Keratinocyte (primary cell): Measurements from ENCODE around the gene ACSF3. TPM values are rescaled to one million over a fixed set of nuclear protein-coding genes. Genes with fewer than 3 reads are reported as not detected.

Experiments used
- DNase-seq: peaks from one replicate; pipeline ENCODE4 v3.0.0-alpha.2; 2011; ENCODE audit warnings: low read depth, missing footprints, low spot score
- FAIRE-seq: peaks from 2 replicates; lab custom pipeline; 2011; peaks lifted over from hg19 to GRCh38; lab: Jason Lieb, UNC
- H2AFZ ChIP-seq: 2 replicates; pipeline ENCODE4 v1.6.0; 2012; ENCODE audit warnings: low read length, control low read depth, inconsistent platforms; ENCODE audit not compliant: control insufficient read depth
- H3K27ac ChIP-seq: 2 replicates; pipeline ENCODE4 v1.5.1; 2011; ENCODE audit warnings: low read length; ENCODE audit not compliant: control insufficient read depth, insufficient read depth
- H3K27me3 ChIP-seq: 3 replicates; pipeline ENCODE4 v1.6.0; 2011; ENCODE audit warnings: low read length; ENCODE audit not compliant: control insufficient read depth, insufficient read depth; ENCODE audit errors: extremely low read depth
- H3K36me3 ChIP-seq, 2 experiments: 2 replicates in 1 of 2; 3 replicates in 1 of 2; pipeline ENCODE4 v1.5.1; 2011; ENCODE audit warnings: low read length in 2 of 2, mild to moderate bottlenecking in 1 of 2; ENCODE audit not compliant: control insufficient read depth in 2 of 2, insufficient read depth in 2 of 2; ENCODE audit errors: extremely low read depth in 1 of 2
- H3K4me1 ChIP-seq: 3 replicates; pipeline ENCODE4 v1.5.1; 2011; ENCODE audit warnings: low read length; ENCODE audit not compliant: control insufficient read depth, insufficient read depth; ENCODE audit errors: extremely low read depth
- H3K4me2 ChIP-seq: 3 replicates; pipeline ENCODE4 v1.6.0; 2011; ENCODE audit warnings: low read depth, low read length; ENCODE audit not compliant: control insufficient read depth, insufficient read depth; ENCODE audit errors: extremely low read depth
- H3K4me3 ChIP-seq, 3 experiments: fragments of 200-600 bp in 1 of 3; sonication (generic) in 1 of 3; 2 replicates in 2 of 3; 3 replicates in 1 of 3; pipeline ENCODE4 v1.5.1; 2011 to 2016; ENCODE audit warnings: low read length in 3 of 3, mild to moderate bottlenecking in 3 of 3, control low read depth in 2 of 3, inconsistent platforms in 1 of 3, low read depth in 1 of 3, mixed read lengths in 1 of 3, mixed run types in 1 of 3, moderate library complexity in 1 of 3; ENCODE audit not compliant: control insufficient read depth in 2 of 3, insufficient read depth in 2 of 3; ENCODE audit errors: extremely low read depth in 1 of 3
- H3K79me2 ChIP-seq: 2 replicates; pipeline ENCODE4 v1.6.0; 2012; ENCODE audit warnings: low read length; ENCODE audit not compliant: control insufficient read depth, insufficient read depth
- H3K9ac ChIP-seq: 3 replicates; pipeline ENCODE4 v1.6.0; 2011; ENCODE audit warnings: low read length; ENCODE audit not compliant: control insufficient read depth, insufficient read depth; ENCODE audit errors: extremely low read depth
- H3K9me1 ChIP-seq: 3 replicates; pipeline ENCODE4 v1.6.0; 2011; ENCODE audit warnings: low read length; ENCODE audit not compliant: control insufficient read depth, insufficient read depth; ENCODE audit errors: extremely low read depth
- H3K9me3 ChIP-seq: 2 replicates; pipeline ENCODE4 v1.5.1; 2012; ENCODE audit warnings: low read depth, low read length; ENCODE audit not compliant: control insufficient read depth
- H4K20me1 ChIP-seq: 3 replicates; pipeline ENCODE4 v1.6.0; 2011; ENCODE audit warnings: low read length; ENCODE audit not compliant: control insufficient read depth, insufficient read depth; ENCODE audit errors: extremely low read depth
- EZH2 ChIP-seq: IDR thresholded peaks from one replicate; pipeline ENCODE4 v1.6.1; 2012; ENCODE audit warnings: inconsistent platforms, mild to moderate bottlenecking, low read length, moderate library complexity
- dilution Hi-C: fragments of 300-500 bp; cut with MboI; formaldehyde crosslinking; loops from one replicate; pipeline ENCODE4 v1.7.0; 2020; ENCODE audit warnings: low sequenced_read_pairs; ENCODE audit not compliant: extremely low pct_ligation_motif_present
- polyA plus RNA-seq, 5 experiments: library from polyadenylated mRNA; depleted of rRNA in 3 of 5; stranded (reverse) in 3 of 5; stranded (forward) in 1 of 5; unstranded in 1 of 5; fragments of >200 nt; gene quantifications; 1 replicate in 1 of 5; 2 replicates in 3 of 5; 3 replicates in 1 of 5; pipeline versions ENCODE4 v1.2.1 to v1.2.3, GENCODE V29; 2011 to 2012; ENCODE audit warnings: missing spikeins in 2 of 5, low read depth in 1 of 5, low replicate concordance in 1 of 5
- TF ChIP-seq, protein P1 (sequence below), 3 experiments: IDR thresholded peaks in 1 of 3; conservative IDR thresholded peaks in 1 of 3; optimal IDR thresholded peaks in 1 of 3; 2 replicates in 2 of 3; 3 replicates in 1 of 3; pipeline versions ENCODE3 to v1.5.1; 2011; ENCODE audit warnings: low read length in 3 of 3, mild to moderate bottlenecking in 3 of 3, moderate library complexity in 2 of 3, control low read depth in 1 of 3, inconsistent platforms in 1 of 3; ENCODE audit not compliant: insufficient read depth in 2 of 3; ENCODE audit errors: extremely low read depth in 1 of 3

The ACSF3 gene
- polyA plus RNA-seq, 1 donor (not counting 4 experiments of a cell fraction or from before 2014, with no cell fraction given): 13.4 TPM

DNA sequence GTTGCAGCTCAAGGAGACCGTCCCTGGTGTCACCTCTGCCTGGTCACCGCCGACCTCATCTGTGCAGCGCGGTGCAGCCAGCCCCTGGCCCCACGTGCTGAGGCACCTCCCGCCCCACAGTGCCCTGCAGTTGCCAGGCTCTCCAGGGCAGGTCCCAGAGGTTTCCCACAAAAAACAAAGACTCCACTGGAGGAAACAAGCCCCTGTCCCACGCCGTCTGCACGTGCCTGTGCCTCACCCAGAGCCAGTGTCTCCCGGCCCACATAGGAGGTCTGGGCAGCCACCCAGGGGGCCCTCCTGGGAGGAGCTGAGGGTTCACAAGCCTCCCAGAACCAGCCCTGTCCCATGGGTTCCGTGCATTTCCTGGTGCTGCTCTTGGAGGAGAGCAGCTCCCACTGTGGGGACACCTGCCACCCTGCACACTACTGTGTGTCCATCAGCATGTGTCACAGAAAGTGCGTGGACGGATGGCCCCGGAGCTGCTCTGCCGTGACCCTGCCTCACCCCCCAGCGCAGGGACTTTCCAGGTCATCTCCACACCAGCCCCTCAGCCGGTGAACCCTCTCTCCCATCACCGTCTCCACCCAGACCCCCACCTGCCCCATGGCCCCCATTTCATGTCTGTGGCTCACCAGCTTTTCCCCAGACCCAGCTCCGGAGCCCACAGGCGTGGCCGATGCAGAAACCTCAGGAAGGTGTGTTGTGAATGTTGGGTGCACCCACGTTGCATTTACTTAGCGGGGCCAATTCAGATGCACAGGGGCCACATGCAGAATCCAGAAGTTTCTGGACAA lies 60.9 kb downstream of the ACSF3 start:
- TF ChIP-seq, protein P1, sequence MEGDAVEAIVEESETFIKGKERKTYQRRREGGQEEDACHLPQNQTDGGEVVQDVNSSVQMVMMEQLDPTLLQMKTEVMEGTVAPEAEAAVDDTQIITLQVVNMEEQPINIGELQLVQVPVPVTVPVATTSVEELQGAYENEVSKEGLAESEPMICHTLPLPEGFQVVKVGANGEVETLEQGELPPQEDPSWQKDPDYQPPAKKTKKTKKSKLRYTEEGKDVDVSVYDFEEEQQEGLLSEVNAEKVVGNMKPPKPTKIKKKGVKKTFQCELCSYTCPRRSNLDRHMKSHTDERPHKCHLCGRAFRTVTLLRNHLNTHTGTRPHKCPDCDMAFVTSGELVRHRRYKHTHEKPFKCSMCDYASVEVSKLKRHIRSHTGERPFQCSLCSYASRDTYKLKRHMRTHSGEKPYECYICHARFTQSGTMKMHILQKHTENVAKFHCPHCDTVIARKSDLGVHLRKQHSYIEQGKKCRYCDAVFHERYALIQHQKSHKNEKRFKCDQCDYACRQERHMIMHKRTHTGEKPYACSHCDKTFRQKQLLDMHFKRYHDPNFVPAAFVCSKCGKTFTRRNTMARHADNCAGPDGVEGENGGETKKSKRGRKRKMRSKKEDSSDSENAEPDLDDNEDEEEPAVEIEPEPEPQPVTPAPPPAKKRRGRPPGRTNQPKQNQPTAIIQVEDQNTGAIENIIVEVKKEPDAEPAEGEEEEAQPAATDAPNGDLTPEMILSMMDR (optimal IDR thresholded peaks at IDR 0.05 in 1 of 3, IDR thresholded peaks at IDR 0.05 in 1 of 3, conservative IDR thresholded peaks at IDR 0.05 in 1 of 3; ENCODE audit: extremely low read depth in 1 of 3, insufficient read depth in 2 of 3, low read length in 3 of 3): no peak
- TF ChIP-seq EZH2: no peak
- dilution Hi-C loops: no loop called here
- Histone ChIP-seq H3K4me3 (no peak overlapping the region), H3K9me3 (peaks cover 10% of the 10 kb centered on the region), H3K79me2 (no peaks in the 10 kb centered on the region), H4K20me1 (no peaks in the 10 kb centered on the region), H3K27ac (no peak overlapping the region), H2AFZ (no peak overlapping the region), H3K9me1 (no peaks in the 10 kb centered on the region), H3K27me3 (peaks cover 28% of the 10 kb centered on the region), H3K4me1 (peaks cover 12% of the 10 kb centered on the region), H3K9ac (no peak overlapping the region), H3K36me3 (no peaks in the 10 kb centered on the region), H3K4me2 (no peak overlapping the region)
- FAIRE-seq (no peak), DNase-seq (no peak)

DNA sequence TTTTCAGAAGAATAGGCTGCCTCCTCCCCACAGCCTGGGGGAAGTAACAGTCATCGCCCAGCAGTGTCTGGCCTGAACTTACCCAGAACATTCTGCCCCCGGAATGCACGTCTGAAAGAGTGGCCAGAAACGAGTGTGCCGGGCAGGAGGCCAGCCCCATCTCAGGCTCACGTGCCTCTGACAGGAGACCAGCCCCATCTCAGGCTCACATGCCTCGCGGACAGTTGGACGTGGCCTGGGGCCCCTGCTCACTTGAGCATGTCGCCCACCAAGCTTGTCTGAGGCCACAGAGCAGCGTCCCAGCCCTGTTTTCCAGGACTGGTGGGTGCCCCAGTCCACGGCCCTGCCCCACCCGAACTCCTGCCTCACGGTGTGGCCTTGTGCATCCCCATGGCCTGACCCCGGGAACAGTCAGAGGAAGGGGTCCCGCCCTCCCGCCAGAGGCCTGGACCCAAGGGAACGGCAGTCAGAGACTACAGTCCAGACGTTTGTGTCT lies 61.6 kb downstream of the ACSF3 start:
- Histone ChIP-seq H3K27ac (no peak overlapping the region), H3K9ac (no peak overlapping the region), H3K4me3 (no peak overlapping the region), H4K20me1 (no peaks in the 10 kb centered on the region), H3K9me3 (peaks cover 10% of the 10 kb centered on the region), H3K27me3 (peaks cover 31% of the 10 kb centered on the region), H3K36me3 (no peaks in the 10 kb centered on the region), H2AFZ (no peak overlapping the region), H3K79me2 (no peaks in the 10 kb centered on the region), H3K4me1 (peaks cover 5% of the 10 kb centered on the region), H3K4me2 (no peak overlapping the region), H3K9me1 (no peaks in the 10 kb centered on the region)
- dilution Hi-C loops: no loop called here
- no peak for DNase-seq
- no peak for TF ChIP-seq EZH2
- TF ChIP-seq, protein P1 (optimal IDR thresholded peaks at IDR 0.05 in 1 of 3, IDR thresholded peaks at IDR 0.05 in 1 of 3, conservative IDR thresholded peaks at IDR 0.05 in 1 of 3; ENCODE audit: extremely low read depth in 1 of 3, insufficient read depth in 2 of 3, low read length in 3 of 3): no peak
- FAIRE-seq: no peak
